ENCODE data around the gene IL36RN. TPM values are rescaled to one million over a fixed set of nuclear protein-coding genes. Genes with fewer than 3 reads are reported as not detected.

Gene IL36RN
- total RNA-seq, 1 donor: not detected

Other genes starting within 250 kb of the IL36RN start
- gene IL1B, start 222.4 kb upstream of the IL36RN start, total RNA-seq: 3,994 TPM
- gene IL37, start 148.0 kb upstream of the IL36RN start, total RNA-seq: not detected
- not detected for gene IL36G, start 81.2 kb upstream of the IL36RN start, total RNA-seq
- gene IL36A, start 53.7 kb upstream of the IL36RN start, total RNA-seq: not detected
- gene IL36B, start 6.3 kb upstream of the IL36RN start, total RNA-seq: not detected
- not detected for gene IL1F10, start 8.8 kb downstream of the IL36RN start, total RNA-seq
- gene IL1RN, start 68.4 kb downstream of the IL36RN start, total RNA-seq: 203 TPM
- gene PSD4, start 114.8 kb downstream of the IL36RN start, total RNA-seq: 47.2 TPM
- 0.31 TPM for gene PAX8, start 219.7 kb downstream of the IL36RN start, total RNA-seq

Measured in mononuclear cell (primary cell).